GM11168 (cell line): ENCODE results near the gene C1QTNF2.

Experiments
- in situ Hi-C: fragments of 300-500 bp; cut with MboI; formaldehyde crosslinking; loops from one replicate; pipeline ENCODE4 v1.12.0; 2022; ENCODE audit warnings: low sequenced_read_pairs; ENCODE audit not compliant: unreplicated experiment

C1QTNF2 gene, protein sequence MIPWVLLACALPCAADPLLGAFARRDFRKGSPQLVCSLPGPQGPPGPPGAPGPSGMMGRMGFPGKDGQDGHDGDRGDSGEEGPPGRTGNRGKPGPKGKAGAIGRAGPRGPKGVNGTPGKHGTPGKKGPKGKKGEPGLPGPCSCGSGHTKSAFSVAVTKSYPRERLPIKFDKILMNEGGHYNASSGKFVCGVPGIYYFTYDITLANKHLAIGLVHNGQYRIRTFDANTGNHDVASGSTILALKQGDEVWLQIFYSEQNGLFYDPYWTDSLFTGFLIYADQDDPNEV

DNA sequence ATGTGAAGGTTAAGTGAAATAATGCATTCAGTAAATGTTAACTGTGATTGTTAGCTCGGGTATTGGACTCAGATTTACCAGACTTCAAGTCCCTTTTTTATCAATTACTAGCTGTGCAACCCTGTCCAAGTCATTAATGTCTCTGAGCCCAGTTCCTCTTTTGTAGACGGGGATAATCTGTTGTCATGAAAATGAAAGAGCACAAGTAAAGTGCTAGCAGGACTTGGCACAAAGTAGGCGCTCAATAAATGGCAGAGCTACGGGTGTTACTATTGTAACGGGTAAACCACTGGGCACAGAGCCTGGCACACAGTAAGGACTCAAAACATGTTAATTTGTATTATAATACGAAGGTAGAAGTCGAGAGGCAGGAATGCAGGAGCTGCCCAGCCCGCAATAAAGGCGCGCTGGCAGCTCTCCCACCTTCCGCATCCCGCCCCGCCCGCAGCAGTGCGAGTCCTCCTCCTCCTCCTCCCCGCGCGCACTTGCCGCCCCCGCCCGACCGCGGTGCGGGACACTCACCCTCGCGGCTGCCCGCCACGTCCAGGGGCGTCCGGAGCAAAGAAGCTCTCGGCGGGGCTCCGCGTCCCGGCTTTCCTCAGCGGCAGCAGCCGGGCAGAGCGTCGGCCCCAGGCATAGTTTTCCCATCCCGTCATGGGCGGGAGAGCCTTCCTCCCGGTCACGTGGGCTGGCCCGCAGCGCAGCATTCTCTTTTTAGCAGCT lies at the start of gene C1QTNF2:
Gene C1QTNF2, minus strand, starts transcription at position 637 of the 723 bp plus-strand sequence. CDS start 15,615 bp downstream, outside the sequence.
- in situ Hi-C loops, result no loop called here

DNA sequence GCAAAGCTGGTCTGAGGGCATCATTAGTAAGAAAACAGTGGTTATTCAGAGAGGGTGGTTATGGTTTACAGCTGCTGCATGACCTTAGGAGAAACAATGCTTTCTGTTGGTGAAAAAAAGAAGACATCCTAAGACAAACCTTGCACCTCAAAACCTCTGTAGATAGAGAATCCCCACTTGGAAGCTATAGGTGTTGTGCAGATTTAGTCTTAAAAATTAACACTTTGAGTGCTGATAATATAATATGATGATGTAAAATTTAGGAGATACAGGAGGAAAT lies 49.8 kb upstream of the C1QTNF2 start:
- in situ Hi-C loops, result no loop called here

DNA sequence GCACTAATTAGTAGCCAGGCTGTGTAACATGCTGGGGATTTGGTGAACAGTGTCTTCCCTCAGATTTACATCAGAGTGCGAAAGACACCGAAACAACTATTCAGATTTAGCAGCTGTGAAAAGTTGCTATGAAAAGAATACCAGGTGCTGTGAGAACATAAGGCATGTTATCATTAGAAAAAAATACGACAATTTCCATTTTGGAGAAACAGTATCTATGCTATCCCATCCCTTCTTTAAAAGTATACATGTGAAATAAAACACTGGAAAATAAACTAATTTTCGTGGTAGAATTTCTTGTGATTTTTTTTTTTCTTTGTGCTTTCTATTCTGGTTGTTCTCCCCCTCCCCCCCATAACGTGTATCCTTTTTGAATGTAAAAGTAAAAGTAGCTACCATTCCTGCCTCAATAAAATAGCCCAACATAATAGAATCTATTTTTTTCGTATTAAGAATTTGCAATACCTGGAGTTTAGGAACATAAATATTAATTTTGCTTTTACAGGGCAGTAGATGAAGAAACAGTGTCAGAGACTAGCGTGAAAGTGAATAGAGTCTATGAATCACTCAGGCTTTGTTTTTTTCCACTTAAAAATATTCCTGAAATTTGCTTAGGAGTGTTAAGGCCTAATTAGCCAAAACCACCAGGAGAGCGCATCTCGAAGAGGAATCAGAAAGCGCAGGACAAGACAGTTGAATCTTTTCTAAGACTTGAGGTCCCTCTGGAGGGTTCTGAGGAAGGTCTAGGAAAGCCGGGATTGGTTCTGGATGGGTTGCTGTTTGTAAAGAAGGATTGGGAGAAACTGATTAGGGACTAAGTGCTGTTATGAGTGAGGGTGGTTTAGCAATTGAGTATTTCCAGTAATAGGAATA lies 49.3 kb upstream of the C1QTNF2 start:
- in situ Hi-C loops, result no loop called here

DNA sequence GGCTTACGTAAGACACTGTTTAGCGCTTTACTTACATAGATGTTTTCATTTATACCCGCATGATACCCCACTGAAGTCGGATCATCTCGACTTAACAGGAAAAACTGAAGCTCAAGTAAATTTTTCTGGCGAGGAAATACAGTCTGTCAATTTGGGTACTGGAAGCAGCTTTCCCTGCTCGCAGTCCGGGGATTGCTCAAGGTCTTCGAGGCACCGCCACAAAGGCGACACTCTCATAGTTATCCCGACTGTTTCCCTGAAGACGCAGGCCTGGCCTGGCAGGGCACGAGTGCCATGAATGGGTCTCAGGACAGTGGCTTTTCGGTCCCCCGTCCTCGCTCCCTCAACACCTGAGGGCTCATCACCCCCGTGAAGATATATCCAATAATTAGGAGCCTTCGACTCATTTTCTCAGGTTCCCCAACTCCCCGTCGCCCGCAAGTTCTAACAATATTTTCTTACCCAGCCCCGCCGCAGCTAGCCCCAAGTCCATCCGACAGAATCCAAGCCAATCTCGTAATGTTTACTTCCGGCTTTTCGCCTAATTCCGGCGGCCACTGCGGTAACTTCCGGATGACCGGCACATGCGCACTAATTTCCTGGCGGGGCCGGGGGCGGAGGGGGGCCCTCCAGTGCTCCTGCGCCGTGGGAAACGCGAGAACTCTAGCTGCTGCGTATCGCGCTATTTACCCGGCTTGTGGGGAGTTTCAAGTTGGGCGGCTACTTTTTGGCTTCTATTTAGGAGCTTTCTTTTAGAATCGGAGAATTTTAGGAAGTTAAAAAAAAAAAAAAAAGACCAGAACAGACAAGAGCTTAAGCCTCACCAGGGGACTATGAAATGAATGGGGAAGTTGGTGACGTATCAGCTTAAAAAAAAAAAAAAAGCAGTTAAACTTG lies 48.4 kb upstream of the C1QTNF2 start, which contains the start of gene SLU7:
Gene SLU7, minus strand, starts transcription at position 521 of the 897 bp plus-strand sequence. CDS start 3,787 bp downstream, outside the sequence.
- in situ Hi-C loops, result no loop called here

DNA sequence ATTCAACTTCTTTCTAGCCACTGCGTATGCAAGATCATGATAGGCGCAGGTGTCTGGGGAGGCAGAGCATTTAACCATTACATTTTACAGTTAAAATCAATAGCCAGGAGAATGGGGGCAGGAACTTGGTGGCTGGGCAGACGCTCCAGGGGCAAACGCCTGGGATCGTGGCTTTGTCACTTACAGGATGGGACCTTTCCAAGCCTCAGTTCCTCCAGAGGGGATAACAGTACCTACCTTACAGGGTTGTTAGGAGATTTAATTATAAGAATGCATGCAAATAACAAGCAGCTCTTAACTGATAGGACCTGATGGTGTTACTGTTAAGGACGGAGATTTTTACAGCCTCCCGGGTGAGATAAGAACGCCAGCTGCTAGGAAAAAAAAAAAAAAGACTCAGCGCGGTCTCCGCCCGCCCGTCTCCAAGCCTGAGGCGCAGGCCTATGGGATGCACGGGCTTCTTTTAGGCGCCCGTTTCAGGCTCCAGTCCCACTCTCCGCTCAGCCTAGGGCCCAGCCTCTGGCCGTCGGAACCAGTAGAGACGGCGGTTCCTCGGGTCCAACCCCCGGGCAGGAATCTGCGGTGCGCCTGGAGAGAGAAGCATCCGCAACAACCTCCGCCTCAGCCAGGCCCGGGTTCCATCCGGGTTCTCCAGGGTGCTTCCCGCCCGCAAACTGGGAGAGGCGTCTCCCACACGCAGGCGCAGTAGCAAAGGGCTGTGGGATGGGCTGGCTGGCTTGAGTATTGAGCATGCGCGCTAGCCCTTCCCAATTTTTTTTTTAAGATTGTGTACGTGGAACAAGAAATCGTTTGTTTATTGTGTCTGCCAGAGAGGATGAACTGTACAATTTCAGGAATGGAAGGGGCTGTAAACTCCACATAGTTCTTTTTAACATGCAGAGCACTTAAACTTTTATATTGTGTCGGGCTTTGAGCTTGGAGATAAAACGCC lies 29.3 kb upstream of the C1QTNF2 start, which contains the start of gene FAM200C:
Gene FAM200C, minus strand, starts transcription at position 653 of the 952 bp plus-strand sequence. CDS start 4,564 bp downstream, outside the sequence.
- in situ Hi-C loops, result no loop called here

DNA sequence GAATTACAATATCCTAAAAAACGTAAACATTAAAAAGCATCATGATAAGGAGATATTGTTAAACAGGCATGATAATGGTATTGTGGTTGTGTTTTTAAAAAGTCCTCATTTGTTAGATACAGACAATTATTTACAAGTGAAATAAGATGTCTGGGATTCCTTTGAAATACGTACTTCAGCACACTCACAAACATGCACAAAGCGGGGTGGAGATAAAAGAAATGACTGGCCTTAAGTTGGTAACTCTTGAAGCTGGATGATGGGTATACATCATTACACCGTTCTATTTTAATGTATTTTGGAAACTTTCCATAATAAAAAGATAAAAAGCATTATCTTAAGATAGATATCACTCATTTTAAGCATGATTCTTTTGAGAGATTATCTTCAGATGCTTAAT lies 28.4 kb upstream of the C1QTNF2 start:
- in situ Hi-C loops, result no loop called here

DNA sequence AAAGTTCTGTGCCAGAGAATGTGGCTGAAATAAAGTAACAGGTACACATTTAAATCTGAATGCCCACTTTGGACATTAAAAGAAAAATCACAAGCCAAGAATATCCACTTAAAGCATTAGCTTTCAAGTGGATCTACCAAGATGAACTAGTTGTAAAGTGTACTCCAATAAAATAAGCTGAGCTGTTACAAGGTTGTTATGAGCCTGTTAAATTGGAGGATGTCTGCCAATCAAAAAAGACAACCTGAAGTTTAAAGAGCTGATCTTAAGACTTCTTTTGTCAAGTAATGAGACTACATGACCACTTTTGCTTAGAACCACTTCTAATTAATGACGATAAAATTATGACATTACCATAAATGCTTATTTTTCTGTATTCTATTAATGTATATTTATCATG lies 27.1 kb upstream of the C1QTNF2 start:
- in situ Hi-C loops, result no loop called here

DNA sequence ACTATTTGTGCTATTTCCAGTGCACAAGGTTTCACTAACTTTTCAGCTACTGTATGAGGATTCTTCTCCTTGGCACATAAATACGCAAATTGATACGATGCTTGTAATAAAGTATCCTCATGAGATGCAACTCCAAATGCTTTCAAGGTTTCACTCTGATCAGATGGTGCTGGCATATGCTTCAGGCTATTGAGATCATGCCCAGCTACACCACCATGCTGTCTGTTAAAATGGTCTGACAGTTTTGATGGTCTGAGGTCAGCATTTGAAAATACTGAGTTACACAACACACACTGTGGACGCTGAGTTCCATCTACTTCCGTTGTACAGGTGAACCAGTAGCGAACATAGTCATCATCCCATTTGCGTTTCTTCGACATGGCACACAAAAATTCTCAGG lies 24.7 kb upstream of the C1QTNF2 start:
- in situ Hi-C loops, result no loop called here

DNA sequence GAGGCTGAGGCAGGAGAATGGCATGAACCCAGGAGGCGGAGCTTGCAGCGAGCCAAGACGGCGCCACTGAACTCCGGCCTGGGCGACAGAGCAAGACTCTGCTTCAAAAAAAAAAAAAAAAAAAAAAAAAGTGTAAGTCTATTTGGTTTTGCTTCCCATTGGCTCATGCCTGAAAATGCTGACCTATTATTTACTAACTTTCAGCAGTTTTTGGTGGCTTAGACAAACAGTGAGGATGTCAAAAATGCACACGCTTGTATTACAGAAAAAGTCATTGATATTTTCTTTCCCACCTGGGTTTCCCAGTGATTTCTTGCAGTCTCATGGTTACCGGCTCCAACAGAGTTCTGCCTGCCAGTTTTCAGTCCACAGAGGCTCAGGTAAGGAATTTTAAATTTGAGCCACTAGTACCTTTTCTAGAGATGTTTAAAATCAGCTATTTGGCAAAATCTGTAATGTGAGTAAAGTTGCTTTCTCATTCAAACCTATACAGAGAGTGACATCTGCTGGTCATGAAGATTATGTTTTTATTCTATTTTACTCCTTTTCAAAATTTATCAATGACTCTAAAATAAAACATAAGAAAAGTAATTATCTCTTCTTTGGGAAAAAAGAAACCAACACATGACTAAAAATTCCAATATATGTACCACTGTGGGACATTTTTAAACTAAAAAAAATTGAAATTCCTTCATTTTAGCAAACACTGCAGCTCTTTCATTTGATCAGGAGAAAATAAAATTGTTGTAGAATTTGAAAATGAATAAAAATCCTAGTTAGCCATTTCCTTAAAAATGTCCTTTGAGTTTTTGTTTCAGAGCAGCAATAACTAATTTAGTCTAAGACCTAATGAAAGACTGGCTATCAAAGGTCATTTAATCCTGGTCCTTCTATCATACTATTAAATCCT lies 20.6 kb upstream of the C1QTNF2 start:
- in situ Hi-C loops, result no loop called here

DNA sequence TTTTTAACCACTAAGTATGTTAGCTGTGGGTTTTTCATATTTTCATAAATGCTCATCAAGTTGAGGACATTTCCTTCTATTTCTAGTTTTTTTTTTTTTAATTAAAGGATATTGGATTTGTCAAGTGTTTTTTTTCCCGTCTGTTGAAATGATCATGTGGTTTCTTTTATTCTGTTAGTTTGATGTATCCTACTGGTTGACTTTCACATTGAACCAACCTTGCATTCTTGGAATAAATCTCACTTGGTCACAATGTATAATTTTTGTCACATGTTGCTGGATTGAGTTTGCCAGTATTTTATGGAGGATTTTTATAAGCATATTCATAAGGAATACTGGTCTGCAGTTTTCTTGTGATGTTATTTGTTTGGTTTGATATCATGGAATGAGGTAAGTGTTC lies 17.0 kb upstream of the C1QTNF2 start:
- in situ Hi-C loops, result no loop called here

DNA sequence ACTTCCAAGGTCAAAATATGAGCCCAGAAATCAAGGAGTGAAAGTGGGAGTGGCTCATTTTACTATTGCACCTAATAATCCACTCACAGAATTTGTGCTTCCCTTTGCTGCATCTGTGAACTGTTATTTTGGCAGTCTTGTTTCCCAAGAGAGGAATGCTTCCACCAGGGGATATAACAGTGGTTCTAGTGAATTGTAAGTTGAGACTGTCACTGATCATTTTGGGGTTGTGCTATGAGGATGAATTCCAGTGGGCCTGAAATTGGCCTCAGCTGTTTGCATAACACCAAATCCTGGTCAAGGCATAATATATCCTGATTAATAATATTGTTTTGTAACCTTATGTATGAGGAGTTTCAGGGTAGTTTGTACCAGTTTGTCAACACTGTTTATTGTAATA lies 15.1 kb upstream of the C1QTNF2 start:
- in situ Hi-C loops, result no loop called here

DNA sequence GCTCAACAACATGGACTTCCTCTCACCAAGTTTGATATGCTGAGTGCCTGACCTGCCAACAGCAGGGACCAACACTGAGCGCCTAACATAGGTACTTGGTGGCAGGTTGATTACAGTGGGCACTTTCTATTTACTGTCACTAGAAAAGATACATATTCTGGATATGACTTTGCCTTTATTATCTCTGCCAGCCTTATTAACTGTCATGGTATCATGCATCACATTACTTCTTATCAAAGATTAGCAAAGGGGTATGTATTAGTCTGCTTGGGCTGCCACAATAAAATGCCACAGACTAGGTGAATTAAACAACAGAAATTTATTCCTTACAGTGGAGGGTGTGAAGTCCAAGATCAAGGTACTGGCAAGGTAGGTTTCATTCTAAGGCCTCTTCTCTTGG lies 14.3 kb upstream of the C1QTNF2 start:
- in situ Hi-C loops, result no loop called here

DNA sequence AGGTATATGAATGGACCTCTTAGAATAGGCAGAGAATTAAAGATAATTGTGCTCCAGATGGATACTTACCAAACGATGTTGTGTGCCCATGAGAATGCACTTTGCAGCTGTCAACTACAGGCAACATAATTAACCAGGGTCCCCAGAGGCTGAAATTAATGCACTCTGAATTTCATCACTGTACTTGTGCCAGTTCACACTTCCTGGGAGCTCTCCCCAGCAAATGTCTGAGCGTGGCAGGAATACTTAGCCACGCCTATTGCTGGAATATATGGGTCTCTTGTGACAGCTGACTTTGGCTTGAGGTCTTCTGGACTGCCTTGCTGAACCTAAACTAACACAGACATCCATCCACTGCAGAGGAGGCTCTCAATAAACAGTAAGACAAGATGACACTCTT lies 11.9 kb upstream of the C1QTNF2 start:
- in situ Hi-C loops, result no loop called here

DNA sequence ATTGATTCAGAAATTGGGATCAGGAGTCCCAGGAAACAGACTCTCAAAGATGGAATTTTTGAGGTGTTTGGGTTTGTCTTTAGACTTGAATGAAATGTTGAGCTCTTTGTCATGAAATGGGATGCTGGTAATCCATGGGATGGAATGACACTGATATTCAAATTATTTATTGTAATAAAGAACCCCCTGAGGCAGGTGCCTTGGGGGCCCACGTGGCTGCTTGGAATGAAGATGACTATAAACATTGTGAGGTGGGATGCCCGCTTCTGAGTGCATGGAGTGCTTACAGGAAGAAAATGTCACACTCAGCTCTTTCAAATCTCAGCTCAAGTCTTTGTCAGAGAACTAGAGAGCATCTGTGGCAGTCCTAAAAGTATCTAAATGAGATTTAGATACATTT lies 9.6 kb upstream of the C1QTNF2 start:
- in situ Hi-C loops, result no loop called here

DNA sequence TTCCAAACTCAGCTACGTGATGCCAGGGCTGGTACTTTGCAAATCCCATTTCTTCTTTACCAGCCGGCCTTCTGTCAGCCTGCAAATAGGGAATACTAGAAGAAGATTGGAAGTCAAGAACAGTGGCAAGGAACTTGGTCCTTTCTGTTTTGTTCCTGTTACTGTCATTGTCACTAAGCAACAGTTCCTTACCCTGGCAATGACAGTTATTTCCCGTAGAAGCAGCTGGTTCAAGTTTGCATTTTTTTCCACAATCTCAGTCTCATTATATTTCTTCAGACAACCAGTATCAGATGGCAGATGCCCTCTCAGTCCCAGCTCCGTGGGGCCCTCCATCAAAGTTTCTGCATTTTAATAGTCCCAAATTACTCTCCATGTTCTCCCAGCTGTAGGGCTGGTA lies 9.1 kb upstream of the C1QTNF2 start:
- in situ Hi-C loops, result no loop called here

DNA sequence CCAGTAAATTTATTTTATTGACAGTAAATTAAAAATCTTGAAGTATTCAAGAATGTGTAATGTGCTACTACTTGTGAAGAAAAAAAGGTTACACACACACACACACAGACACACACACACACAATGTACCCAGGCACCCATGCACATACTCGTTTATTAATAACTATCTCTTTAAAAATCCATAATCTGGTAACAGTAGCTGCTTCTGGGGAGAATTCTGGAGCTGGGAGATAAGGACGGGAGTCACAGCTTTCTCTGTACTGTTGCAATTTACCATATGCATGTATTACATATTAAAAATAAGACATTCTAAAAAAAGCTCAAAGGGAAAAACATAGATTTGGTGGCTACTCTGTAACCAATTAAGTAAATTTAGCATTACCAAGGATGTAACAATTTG lies 7.9 kb upstream of the C1QTNF2 start:
- in situ Hi-C loops, result no loop called here

DNA sequence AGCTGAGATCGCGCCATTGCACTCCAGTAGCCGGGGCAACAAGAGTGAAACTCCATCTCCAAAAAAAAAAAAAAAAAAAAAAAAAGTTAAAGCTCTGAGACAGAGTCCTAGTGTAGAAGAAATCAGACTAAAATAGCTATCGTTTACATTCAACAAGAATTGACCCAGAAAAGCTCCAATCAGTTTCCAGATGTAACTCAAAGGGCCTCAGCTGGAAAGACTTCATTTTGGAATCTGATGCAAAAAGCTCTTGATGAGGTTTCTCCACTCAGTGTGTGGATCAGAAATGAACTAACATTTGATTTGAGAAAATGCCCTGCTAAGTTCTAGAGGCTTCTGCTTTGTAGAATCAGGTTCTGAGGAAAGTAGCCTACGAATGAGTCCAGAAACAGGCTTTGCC lies 7.2 kb upstream of the C1QTNF2 start:
- in situ Hi-C loops, result no loop called here

DNA sequence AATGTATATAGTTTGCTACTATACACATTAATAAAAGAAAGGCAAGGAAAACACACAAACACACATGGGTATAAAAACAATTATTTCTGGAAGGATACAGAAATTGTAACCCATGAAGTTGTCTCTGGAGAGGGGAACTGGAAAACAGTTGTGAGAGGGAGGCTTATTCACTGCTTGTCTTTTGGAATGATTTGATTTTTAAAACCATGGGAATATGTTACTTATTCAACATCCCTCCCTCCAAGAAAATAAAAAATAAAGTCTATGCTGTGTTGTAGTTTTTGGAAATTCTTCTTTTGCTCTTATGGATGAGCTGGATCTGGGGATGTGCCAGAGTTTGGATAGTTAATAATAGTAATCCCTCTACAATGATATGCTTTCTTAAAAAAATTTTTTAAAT lies 6.0 kb upstream of the C1QTNF2 start:
- in situ Hi-C loops, result no loop called here
